ENCODE results near the gene NHERF1. TPM values are rescaled to one million over a fixed set of nuclear protein-coding genes. Genes with fewer than 3 reads are reported as not detected.

Gene NHERF1
- total RNA-seq, 1 donor: 22.1 TPM

- Histone ChIP-seq H3K79me2 (ENCODE audit: insufficient read depth, low read length) (no peaks in the 10 kb centered on the region), H3K36me3 (ENCODE audit: insufficient read depth, low read length) (no peaks in the 10 kb centered on the region), H3K9me3 (ENCODE audit: low read depth, low read length) (no peaks in the 10 kb centered on the region), H3K27me3 (ENCODE audit: insufficient read depth, low read length) (peaks cover 52% of the 10 kb centered on the region), H3K27ac (ENCODE audit: low read depth, low read length) (no peak overlapping the region), H4K20me1 (ENCODE audit: insufficient read depth, low read length) (no peaks in the 10 kb centered on the region), H3K4me3 (ENCODE audit: insufficient read depth, low read length) (no peak overlapping the region), H2AFZ (ENCODE audit: low read length) (no peak overlapping the region), H3K4me2 (ENCODE audit: insufficient read depth, low read length) (no peak overlapping the region), H3K4me1 (ENCODE audit: insufficient read depth, low read length) (no peaks in the 10 kb centered on the region)
- no peak for TF ChIP-seq CTCF (IDR thresholded peaks at IDR 0.05; ENCODE audit: extremely low read depth, low read depth, low read length)
- DNase-seq (ENCODE audit: insufficient read length, low spot score, missing footprints): peak; percentile 56
These were observed 9.1 kb upstream of the NHERF1 start for GRCh38 chr17:74739227-74739831.

GRCh38 chr17:74740173-74740572 is 8.3 kb upstream of the NHERF1 start:
- TF ChIP-seq CTCF (IDR thresholded peaks at IDR 0.05; ENCODE audit: extremely low read depth, low read depth, low read length): no peak
- peak; percentile 44 for DNase-seq (ENCODE audit: insufficient read length, low spot score, missing footprints)
- H2AFZ ChIP-seq (ENCODE audit: low read length): no peak overlapping the region
- no peaks in the 10 kb centered on the region for H3K79me2 ChIP-seq (ENCODE audit: insufficient read depth, low read length)
- no peak overlapping the region for H3K27ac ChIP-seq (ENCODE audit: low read depth, low read length)
- no peaks in the 10 kb centered on the region for H3K4me1 ChIP-seq (ENCODE audit: insufficient read depth, low read length)
- no peaks in the 10 kb centered on the region for H3K9me3 ChIP-seq (ENCODE audit: low read depth, low read length)
- H4K20me1 ChIP-seq (ENCODE audit: insufficient read depth, low read length): no peaks in the 10 kb centered on the region
- no peaks in the 10 kb centered on the region for H3K36me3 ChIP-seq (ENCODE audit: insufficient read depth, low read length)
- H3K4me2 ChIP-seq (ENCODE audit: insufficient read depth, low read length): no peak overlapping the region
- no peak overlapping the region for H3K4me3 ChIP-seq (ENCODE audit: insufficient read depth, low read length)
- peaks cover 49% of the 10 kb centered on the region for H3K27me3 ChIP-seq (ENCODE audit: insufficient read depth, low read length)

GRCh38 chr17:74740641-74741387 is 7.6 kb upstream of the NHERF1 start:
- Histone ChIP-seq H3K36me3 (ENCODE audit: insufficient read depth, low read length) (no peaks in the 10 kb centered on the region), H3K27ac (ENCODE audit: low read depth, low read length) (no peak overlapping the region), H4K20me1 (ENCODE audit: insufficient read depth, low read length) (no peaks in the 10 kb centered on the region), H3K27me3 (ENCODE audit: insufficient read depth, low read length) (peaks cover 43% of the 10 kb centered on the region), H3K4me2 (ENCODE audit: insufficient read depth, low read length) (no peak overlapping the region), H3K79me2 (ENCODE audit: insufficient read depth, low read length) (no peaks in the 10 kb centered on the region), H3K9me3 (ENCODE audit: low read depth, low read length) (no peaks in the 10 kb centered on the region), H2AFZ (ENCODE audit: low read length) (no peak overlapping the region), H3K4me3 (ENCODE audit: insufficient read depth, low read length) (no peak overlapping the region), H3K4me1 (ENCODE audit: insufficient read depth, low read length) (no peaks in the 10 kb centered on the region)
- TF ChIP-seq CTCF (IDR thresholded peaks at IDR 0.05; ENCODE audit: extremely low read depth, low read depth, low read length): no peak
- peak; percentile 42 for DNase-seq (ENCODE audit: insufficient read length, low spot score, missing footprints)

- Histone ChIP-seq H3K36me3 (ENCODE audit: insufficient read depth, low read length) (no peaks in the 10 kb centered on the region), H3K4me1 (ENCODE audit: insufficient read depth, low read length) (no peaks in the 10 kb centered on the region), H3K27ac (ENCODE audit: low read depth, low read length) (no peak overlapping the region), H2AFZ (ENCODE audit: low read length) (no peak overlapping the region), H3K79me2 (ENCODE audit: insufficient read depth, low read length) (no peaks in the 10 kb centered on the region), H3K9me3 (ENCODE audit: low read depth, low read length) (no peaks in the 10 kb centered on the region), H4K20me1 (ENCODE audit: insufficient read depth, low read length) (no peaks in the 10 kb centered on the region), H3K4me2 (ENCODE audit: insufficient read depth, low read length) (no peak overlapping the region), H3K4me3 (ENCODE audit: insufficient read depth, low read length) (no peak overlapping the region), H3K27me3 (ENCODE audit: insufficient read depth, low read length) (peaks cover 30% of the 10 kb centered on the region)
- peak; percentile 48 for DNase-seq (ENCODE audit: insufficient read length, low spot score, missing footprints)
- no peak for TF ChIP-seq CTCF (IDR thresholded peaks at IDR 0.05; ENCODE audit: extremely low read depth, low read depth, low read length)
These were observed 6.3 kb upstream of the NHERF1 start for GRCh38 chr17:74742153-74742515.
